Mucosa of rectum (tissue), 2 donors: Measurements from ENCODE around the gene OR10K1.
"Not testable (repeated sequence)": the region's sequence is repeated elsewhere in the genome, so short reads cannot be mapped to it uniquely, and the experiment has no call there.

Source experiments
- H3K27ac ChIP-seq, 2 donors: one replicate each; pipeline ENCODE4 v1.7.0; 2013; ENCODE audit warnings: inconsistent platforms in 2 of 2, low read depth in 2 of 2, low read length in 2 of 2
- H3K27me3 ChIP-seq, 2 donors: one replicate each; pipeline ENCODE4 v1.7.0; 2013; ENCODE audit warnings: low read length in 2 of 2; ENCODE audit not compliant: control insufficient read depth in 2 of 2, insufficient read depth in 2 of 2
- H3K36me3 ChIP-seq, 2 donors: one replicate each; pipeline ENCODE4 v1.7.0; 2013; ENCODE audit warnings: low read length in 2 of 2; ENCODE audit not compliant: control insufficient read depth in 2 of 2, insufficient read depth in 2 of 2
- H3K4me1 ChIP-seq, 2 donors: one replicate each; pipeline ENCODE4 v1.7.0; 2013; ENCODE audit warnings: low read length in 2 of 2, mild to moderate bottlenecking in 1 of 2; ENCODE audit not compliant: control insufficient read depth in 2 of 2, insufficient read depth in 2 of 2
- H3K4me3 ChIP-seq, 2 donors: one replicate each; pipeline ENCODE4 v1.7.0; 2013; ENCODE audit warnings: low read length in 2 of 2
- H3K9ac ChIP-seq, 2 donors: one replicate each; pipeline ENCODE4 v1.7.0; 2013; ENCODE audit warnings: low read length in 2 of 2, low read depth in 1 of 2, mild to moderate bottlenecking in 1 of 2
- H3K9me3 ChIP-seq, 2 donors: one replicate each; pipeline ENCODE4 v1.7.0; 2013; ENCODE audit warnings: low read length in 2 of 2; ENCODE audit not compliant: control insufficient read depth in 2 of 2
- donor health status: healthy.
- donor health status: Normal muscosa, but diverticular disease.

Gene OR10K1, protein sequence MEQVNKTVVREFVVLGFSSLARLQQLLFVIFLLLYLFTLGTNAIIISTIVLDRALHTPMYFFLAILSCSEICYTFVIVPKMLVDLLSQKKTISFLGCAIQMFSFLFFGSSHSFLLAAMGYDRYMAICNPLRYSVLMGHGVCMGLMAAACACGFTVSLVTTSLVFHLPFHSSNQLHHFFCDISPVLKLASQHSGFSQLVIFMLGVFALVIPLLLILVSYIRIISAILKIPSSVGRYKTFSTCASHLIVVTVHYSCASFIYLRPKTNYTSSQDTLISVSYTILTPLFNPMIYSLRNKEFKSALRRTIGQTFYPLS

DNA sequence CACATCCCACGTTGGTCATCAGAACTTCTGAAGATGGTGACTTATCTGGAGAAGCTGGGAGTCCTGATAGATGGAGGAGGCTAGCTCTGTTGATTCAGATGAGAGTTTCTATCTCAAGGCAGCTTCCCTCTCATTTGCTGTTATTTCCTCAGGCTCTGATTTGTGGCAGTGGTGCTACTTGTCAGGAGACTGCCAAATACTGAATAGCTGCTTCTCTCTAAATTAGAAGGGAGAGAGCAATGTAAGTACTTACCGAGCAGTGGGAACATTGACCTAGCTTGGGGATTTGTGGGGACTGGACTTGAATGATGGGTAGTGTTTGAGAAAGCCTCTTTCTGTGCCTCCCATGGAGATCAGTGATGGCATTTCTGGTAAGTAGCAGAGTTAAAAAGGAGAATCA lies at the start of gene OR10K1:
Gene OR10K1 (plus strand): TSS at position 301 of the 400 bp plus-strand sequence. CDS start 3,728 bp downstream, outside the sequence.
- Histone ChIP-seq H3K9ac (no peak within 1 kb of the TSS), H3K4me3 (no peak within 1 kb of the TSS), H3K4me1 (no peaks in the 10 kb centered on the region), H3K36me3 (no peaks in the 10 kb centered on the region), H3K27me3 (no peaks in the 10 kb centered on the region), H3K9me3 (no peaks in the 10 kb centered on the region), H3K27ac (no peak within 1 kb of the TSS)

DNA sequence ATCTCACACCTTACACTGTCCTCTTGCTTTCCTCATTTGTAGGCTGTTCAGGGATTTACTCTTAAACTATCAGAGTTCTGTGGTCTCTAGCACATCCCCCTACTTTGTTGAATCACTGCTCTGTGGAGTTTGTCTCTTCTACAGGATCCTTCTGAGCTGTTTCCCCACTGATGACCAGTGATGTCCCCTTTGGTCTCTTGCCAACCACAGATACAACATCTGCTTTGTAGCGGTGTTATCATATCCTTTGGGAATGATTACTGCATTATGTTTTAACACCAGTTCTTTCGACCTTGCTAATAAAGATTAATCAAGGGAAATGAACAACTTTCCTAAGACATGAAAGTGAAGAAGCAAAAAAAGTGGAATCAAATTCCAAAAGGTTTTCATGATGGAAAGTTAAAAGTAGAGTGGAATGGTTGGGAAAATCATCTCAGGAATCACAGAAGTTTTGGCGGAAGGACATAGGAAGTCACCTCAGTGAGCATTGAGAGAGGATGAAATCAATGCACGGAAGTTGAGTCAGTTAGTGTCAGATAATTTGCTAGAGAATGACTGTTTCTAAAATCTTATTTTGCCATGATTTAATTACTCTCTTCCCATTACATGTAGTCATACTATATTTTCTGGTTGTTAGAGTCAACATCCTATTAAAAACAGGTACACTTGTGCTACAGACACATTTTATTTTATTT lies 46.8 kb upstream of the OR10K1 start:
- no peak overlapping the region for H3K4me3 ChIP-seq

DNA sequence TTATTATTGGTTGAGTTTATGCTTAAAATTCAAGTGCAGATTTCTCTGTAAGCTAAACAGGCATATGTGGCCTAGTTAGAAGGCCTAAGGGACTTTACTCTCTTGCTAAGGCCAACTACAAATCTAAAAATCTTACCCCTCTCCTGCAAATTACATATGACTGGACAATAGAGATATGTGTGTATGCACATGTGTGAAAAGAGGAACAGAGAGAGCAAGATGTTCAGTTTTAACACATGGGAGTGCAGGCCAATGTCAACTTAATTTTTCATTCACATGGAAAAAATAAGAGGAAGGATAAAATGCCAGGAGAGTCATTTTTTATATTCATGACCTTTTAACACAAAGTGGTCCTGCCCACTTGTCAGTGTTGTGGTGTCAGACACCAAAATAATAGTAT lies 44.0 kb upstream of the OR10K1 start:
- Histone ChIP-seq H3K27ac (no peak overlapping the region), H3K4me1 (no peaks in the 10 kb centered on the region), H3K36me3 (no peaks in the 10 kb centered on the region), H3K27me3 (no peaks in the 10 kb centered on the region), H3K9me3 (peaks cover 0 to 4% of the 10 kb centered on the region in 2 donors), H3K4me3 (no peak overlapping the region), H3K9ac (no peak overlapping the region)

More for the DNA sequence above, 46.8 kb upstream of the OR10K1 start:
- Histone ChIP-seq H3K27me3 (no peaks in the 10 kb centered on the region), H3K27ac (no peak overlapping the region), H3K9me3 (no peaks in the 10 kb centered on the region), H3K4me1 (no peaks in the 10 kb centered on the region), H3K36me3 (no peaks in the 10 kb centered on the region), H3K9ac (no peak overlapping the region)

DNA sequence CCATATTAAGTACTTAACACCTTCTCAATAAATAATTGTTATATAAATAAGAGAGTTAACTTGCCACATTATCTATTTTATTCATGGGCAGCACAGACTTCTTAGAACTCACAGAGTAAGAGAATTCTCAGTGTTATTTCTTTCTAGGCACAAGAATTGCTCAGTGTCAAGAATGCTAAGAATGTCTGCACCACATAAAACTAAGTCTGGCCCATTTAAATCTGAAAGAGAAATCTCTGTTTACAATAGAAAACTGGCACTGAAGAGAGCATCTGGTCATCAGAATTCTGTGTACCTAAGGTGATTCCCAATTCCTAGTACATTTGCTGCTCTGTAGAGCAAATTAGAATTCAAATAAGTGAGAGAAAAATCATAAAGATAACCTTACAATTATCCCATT lies 39.4 kb upstream of the OR10K1 start:
- no peak overlapping the region for H3K9ac ChIP-seq

DNA sequence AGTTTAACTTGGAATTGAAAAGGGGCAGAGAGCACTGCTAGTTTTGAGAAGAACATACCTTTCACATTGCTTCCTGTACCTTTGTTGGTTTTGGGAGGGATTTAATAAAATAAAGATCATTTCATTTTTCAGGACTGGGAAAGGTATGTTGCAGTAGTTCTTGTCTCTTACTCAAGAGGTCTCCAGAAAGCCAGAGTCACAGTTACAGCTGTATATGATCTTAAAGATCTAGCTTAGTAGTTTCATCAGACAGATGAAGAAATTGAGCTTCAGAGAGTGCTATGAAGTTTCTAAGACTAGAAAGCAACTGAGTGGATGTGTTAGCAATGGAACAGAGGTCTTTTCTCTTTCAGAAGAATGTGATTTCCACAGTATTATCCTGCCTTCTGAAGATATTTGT lies 36.6 kb upstream of the OR10K1 start:
- Histone ChIP-seq H3K9me3 (peaks cover 0 to 3% of the 10 kb centered on the region in 2 donors), H3K36me3 (no peaks in the 10 kb centered on the region), H3K27ac (no peak overlapping the region), H3K9ac (no peak overlapping the region), H3K4me1 (no peaks in the 10 kb centered on the region), H3K4me3 (no peak overlapping the region), H3K27me3 (no peaks in the 10 kb centered on the region)

More for the DNA sequence above, 39.4 kb upstream of the OR10K1 start:
- no peaks in the 10 kb centered on the region for H3K27me3 ChIP-seq
- no peak overlapping the region for H3K27ac ChIP-seq
- H3K4me1 ChIP-seq = no peaks in the 10 kb centered on the region
- H3K36me3 ChIP-seq = no peaks in the 10 kb centered on the region
- H3K4me3 ChIP-seq = no peak overlapping the region
- peaks cover 0 to 4% of the 10 kb centered on the region in 2 donors for H3K9me3 ChIP-seq

DNA sequence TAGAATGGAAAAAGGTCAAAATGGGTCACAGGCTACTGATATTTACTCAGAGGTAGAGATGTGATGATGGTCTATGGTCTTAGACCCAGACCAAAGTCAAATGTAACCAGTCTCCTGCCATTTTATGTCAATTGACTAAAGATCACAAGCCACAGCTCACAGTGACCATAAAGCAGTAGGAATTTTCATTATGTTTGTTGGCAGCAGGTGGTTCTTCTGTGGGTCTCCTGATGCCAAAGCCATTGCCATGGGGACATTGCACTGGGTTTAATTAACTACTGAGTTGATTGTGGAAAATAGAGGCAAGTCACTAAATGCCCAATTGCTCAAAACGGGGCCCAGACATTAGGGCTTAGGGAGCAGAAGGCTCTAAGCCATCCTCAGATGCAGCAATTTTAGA lies 35.5 kb upstream of the OR10K1 start, which contains the start of gene OR10K2:
Gene OR10K2 (minus strand): TSS at position 101 of the 400 bp plus-strand sequence. CDS start 5,371 bp downstream, outside the sequence.
- H3K4me1 ChIP-seq = no peaks in the 10 kb centered on the region
- no peak within 1 kb of the TSS for H3K9ac ChIP-seq
- no peak within 1 kb of the TSS for H3K27ac ChIP-seq
- no peaks in the 10 kb centered on the region for H3K36me3 ChIP-seq
- no peak within 1 kb of the TSS for H3K4me3 ChIP-seq
- H3K27me3 ChIP-seq = no peaks in the 10 kb centered on the region
- no peaks in the 10 kb centered on the region for H3K9me3 ChIP-seq

DNA sequence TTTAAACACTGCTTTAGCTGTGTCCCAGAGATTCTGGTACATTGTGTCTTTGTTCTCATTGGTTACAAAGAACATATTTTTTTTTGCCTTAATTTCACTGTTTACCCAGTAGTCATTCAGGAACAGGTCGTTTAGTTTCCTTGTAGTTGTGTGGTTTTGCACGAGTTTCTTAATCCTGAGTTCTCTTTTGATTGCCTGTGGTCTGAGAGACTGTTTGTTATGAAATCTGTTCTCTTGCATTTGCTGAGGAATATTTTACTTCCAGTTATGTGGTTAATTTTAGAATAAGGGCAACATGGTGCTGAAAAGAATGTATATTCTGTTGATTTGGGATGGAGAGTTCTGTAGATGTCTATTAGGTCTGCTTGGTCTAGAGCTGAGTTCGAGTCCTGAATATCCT lies 31.5 kb upstream of the OR10K1 start:
- H3K4me3 ChIP-seq = not testable (repeated sequence)

DNA sequence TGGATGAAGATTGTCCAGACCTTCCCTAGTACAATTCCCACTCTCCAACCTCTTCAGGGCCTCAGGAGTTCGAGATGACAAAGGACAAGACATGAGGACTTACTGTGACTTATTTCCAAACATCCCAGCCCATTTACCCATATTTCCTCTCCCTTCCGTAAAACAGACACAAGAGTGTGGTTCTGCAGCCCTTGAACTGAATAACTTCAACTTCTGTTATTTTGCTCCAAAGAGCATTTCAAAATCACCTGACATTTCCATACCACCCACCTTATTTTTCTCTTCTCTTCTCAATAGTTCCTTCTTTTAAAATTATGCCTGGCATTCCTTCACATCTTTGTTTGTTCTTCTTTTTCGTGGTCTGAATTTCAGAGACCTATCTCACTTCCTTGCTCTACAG lies 26.9 kb upstream of the OR10K1 start:
- H3K27me3 ChIP-seq = no peaks in the 10 kb centered on the region
- H3K4me3 ChIP-seq = no peak overlapping the region
- no peak overlapping the region for H3K27ac ChIP-seq
- no peaks in the 10 kb centered on the region for H3K9me3 ChIP-seq
- no peaks in the 10 kb centered on the region for H3K36me3 ChIP-seq
- H3K4me1 ChIP-seq = no peaks in the 10 kb centered on the region
- no peak overlapping the region for H3K9ac ChIP-seq

More for the DNA sequence above, 31.5 kb upstream of the OR10K1 start:
- not testable (repeated sequence) for H3K36me3 ChIP-seq, H3K9me3 ChIP-seq, H3K9ac ChIP-seq, H3K4me1 ChIP-seq, H3K27ac ChIP-seq, H3K27me3 ChIP-seq

DNA sequence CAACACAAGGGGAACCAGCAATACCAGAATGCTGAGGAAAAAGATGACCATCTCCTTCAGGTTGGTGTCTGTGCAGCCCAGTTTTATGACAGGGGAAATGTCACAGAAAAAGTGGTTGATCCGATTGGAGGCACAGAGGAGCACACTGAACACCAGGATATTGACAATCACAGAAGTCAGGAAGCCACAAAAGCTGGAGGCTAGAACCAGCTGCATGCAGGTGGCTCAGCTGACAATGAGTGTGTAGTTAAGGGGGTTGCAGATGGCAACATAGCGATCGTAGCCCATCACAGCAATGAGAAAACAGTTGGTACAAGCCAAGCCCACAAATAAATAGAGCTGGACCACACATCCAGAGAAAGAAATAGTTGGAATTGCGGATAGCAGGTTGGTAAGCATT lies 16.3 kb upstream of the OR10K1 start:
- Histone ChIP-seq H3K4me3 (no peak overlapping the region), H3K27me3 (no peaks in the 10 kb centered on the region), H3K9ac (no peak overlapping the region), H3K9me3 (no peaks in the 10 kb centered on the region), H3K36me3 (no peaks in the 10 kb centered on the region), H3K4me1 (no peaks in the 10 kb centered on the region), H3K27ac (no peak overlapping the region)

DNA sequence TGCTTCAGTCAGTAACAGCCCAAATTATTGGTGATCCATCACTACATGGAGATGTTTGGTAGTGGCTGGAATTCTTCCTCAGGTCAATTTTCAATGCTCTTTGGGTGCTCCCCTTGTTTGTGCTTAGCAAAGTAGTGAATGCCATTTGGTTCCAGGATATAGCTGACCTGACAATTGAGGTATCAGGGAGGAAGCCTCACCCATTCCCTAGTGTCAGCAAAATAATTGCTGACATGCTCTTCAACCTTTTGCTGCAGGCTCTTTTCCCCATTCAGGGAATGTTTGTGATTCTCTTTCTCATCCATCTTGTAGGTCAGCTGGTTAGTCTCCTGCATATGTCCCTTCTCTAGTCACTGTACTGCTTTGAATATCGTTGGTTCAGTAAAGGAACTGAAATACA lies 7.1 kb upstream of the OR10K1 start:
- Histone ChIP-seq H3K9ac (no peak overlapping the region), H3K36me3 (no peaks in the 10 kb centered on the region), H3K27ac (no peak overlapping the region), H3K9me3 (no peaks in the 10 kb centered on the region), H3K27me3 (no peaks in the 10 kb centered on the region), H3K4me1 (no peaks in the 10 kb centered on the region), H3K4me3 (no peak overlapping the region)
